NCI-H1436 (cell line): ENCODE measurements around the gene PCCA.
A peak's percentile ranks its signal among the peaks of the same experiment; 100 is the strongest.

Experiments
- DNase-seq: peaks from one replicate; lab custom pipeline; 2025; lab: John Stamatoyannopoulos, UW

Gene PCCA

DNA sequence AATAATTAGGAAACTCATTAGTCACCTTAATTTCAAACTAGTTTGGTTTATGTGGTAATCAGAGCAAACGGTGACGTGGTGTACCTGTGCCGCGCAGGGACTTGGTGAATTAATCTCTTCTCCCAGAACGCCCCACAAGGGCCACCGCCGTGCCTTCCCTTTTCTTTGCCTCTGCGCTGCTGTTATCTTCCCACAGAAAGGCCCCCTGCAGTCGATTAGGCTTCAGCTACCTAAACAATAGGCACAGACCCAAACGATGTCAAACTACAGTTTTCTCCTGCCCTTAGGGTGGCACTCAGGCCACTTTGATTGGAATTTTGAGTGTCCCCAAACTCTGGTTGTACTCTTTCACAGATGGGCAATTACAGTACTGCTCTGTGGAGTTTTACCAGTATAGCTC is 384.2 kb downstream of the PCCA start:
- DNase-seq: no peak

GRCh38 chr13:100473501-100474044 is 384.7 kb downstream of the PCCA start:
- DNase-seq: no peak

DNA sequence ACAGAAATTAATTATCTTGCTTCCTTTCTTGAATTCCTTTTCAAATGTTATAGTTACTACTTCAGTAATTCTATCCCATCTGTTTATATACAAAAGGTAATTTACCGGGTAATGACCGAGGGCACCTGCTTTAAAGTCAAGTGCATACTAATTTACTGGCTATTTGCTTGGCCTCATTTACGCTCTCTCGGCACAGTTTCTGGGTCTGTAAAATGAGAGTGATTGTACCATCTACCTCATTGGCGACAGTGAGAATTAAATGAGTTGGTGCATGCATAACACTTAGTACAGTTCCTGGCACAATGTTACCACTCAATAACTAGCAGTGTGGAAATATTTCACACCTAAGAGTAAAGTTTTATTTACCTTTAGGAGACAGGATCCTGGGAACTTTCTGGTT is 388.1 kb downstream of the PCCA start:
- DNase-seq: peak; percentile 66

DNA sequence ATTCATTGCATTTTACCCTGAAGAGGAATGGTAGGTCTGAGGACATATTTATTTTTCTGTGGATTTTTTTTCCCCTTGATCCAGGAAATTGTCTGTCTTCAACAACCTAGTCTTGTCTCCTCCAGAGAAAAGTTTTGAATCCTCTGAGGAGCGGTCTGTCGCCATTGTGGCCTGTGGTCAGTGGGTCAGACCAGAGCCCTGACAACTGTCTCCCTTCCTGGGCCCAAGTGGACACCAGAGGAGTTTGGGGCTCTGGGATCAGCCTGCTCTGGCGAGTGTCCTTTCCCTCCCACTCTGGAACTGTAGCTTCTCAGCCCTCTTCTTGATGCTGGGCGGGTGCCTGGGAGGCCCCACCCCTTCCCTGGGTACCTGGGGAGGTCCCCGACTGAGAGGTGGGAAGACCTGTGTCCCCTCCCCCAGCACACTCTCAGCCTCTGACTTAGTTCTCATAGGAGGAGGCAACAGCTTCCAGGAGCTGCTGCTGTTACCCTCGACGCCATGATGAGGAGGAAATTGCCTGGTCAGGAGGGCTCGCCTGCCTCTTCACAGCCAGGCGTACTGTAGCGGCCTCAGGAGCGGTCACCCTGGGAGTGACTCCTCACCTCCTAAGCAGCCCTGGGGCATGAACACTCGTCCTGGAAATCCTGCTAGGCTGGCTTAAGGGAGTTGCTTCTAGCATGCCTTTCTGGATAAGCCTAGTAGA is 389.4 kb downstream of the PCCA start:
- no peak for DNase-seq

- DNase-seq: no peak
Observed at GRCh38 chr13:100480676-100481075, 391.8 kb downstream of the PCCA start.

- DNase-seq: no peak
Observed at GRCh38 chr13:100483139-100483538, 394.2 kb downstream of the PCCA start.

- no peak for DNase-seq
Observed at GRCh38 chr13:100483841-100484381, 395.0 kb downstream of the PCCA start.

GRCh38 chr13:100484702-100485101 is 395.8 kb downstream of the PCCA start:
- no peak for DNase-seq

DNA sequence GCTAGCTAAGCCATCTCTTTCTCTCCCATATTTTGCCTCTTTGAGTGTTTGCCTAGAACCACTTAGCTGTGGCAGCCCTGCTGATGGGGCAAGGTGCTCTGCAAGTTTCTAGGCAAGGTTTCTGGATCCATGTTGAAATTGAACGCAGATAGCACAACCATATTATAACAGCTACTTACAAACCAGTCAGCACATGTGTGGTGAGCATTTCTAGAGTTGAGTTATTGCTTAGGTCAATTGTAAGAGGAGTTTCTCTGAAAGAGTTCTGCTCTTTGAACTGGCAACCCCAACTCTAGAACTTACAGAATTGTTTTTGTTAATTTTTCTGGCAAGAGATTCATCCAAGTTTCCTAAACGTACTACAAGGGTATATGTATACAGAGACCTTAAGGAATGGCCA is 396.4 kb downstream of the PCCA start:
- DNase-seq: no peak

DNA sequence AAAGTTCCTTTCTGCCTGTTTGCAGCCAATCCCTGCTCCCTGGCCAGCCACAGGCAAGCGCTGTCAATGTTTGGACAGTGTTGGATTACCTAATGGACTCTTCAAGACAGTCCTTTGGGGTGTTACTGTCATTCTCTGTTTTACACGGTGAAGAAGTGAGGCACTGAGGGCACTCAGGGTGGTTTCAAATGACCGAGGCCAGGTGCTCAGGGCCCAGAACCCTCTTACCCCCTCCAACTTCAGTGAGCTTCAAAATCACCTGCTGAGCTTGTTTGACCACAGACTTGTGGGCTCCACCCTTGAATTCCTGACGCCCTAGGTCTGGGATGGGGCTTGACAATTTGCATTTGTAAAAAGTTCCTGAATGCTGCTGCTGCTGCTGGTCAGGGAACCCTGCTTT is 401.8 kb downstream of the PCCA start:
- DNase-seq: no peak

GRCh38 chr13:100491164-100491842 is 402.4 kb downstream of the PCCA start:
- DNase-seq: no peak

DNA sequence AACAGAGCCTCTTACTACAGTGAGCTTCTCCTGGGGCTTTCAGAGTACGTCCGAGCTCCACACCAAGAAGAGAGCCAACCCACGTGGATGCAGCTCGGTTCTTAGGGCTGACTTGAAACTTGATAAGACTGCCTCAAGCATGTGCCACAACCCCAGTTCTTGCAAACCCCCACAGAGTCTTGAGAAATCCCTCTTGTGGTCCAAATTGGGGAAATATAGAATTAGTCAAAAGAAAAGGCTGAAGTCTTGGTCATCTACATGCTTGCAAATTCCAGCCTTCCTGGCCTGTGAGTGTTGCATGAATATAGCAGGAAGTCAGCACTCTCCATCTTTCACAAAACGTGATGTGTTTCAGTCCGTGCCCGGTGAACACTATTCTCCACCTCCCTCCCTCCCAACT is 404.5 kb downstream of the PCCA start:
- DNase-seq: no peak

DNA sequence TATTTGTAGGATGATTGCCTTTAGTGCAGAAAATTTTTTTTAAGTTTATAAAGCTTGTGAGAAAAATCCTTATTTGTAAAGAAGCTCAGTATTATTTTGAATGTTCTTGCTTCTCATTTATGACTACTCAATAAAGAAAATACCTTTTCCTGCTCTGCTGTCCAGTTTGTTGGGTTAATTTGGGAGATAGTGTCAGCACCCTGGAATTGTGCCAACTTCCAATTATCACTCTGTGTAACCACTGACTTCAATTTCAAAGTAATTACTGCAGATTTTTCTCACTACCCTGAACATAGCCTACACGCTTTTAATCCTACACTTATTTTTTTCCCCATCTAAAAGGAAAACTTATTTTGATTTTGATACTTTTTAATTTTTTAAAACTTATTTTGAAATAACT is 406.6 kb downstream of the PCCA start:
- DNase-seq: no peak

- DNase-seq: no peak
Observed at GRCh38 chr13:100497389-100497788, 408.5 kb downstream of the PCCA start.

DNA sequence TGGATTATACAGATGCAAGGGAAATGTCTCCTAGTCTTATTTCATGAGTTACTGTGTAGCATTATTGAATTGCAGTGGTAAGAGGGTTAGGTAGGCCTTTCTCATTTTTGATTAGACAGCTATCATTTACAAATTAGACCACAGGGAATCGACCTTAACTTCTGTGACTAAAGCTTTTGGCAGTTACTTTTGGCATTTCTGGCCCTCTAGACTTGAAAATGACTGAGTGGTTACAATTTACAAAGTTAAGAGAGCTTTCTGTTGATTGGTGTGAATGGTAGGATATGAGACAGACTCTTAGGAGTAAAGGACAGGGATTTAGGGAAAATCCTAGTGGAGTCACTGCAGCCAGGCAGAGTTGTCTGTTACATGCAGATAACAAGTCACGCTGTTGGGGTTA is 413.6 kb downstream of the PCCA start:
- DNase-seq: no peak

DNA sequence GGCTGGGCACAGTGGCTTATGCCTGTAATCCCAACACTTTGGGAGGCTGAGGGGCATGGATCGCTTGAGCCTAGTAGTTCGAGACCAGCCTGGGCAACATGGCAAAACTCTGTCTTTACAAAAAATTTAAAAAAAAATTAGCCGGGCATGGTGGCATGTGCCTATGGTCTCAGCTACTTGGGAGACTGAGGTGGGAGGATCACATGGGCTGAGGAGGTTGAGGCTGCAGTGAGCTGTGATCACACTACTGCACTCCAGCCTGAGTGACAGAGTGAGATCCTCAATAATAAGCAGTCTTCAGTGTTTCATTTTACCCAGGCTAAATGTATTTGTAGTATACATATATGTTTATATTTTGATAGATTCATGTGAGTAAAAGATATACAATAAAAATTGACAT is 414.7 kb downstream of the PCCA start:
- DNase-seq: no peak

DNA sequence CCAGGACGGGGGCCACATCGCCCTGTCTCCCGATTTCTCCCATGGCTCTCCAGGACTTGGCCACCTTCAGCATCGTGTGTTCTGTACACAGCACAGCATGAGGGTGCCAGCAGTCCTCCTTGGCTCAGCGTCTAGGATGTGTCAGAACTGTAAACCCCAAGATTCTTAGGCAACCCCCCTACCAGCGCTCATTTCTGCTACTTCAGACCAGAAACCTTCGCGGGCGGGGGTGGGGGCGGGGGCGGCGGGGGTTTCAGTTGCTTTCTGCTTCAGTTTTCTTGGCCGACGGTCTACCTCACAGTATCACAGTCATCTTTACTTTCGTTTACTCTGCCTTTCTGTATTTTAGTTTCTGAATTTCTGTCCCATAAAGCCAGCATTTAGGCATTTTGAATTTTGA is 417.3 kb downstream of the PCCA start:
- DNase-seq: no peak

GRCh38 chr13:100506600-100507422 is 417.9 kb downstream of the PCCA start:
- DNase-seq: peak; percentile 59

GRCh38 chr13:100508455-100508854 is 419.6 kb downstream of the PCCA start:
- no peak for DNase-seq

- DNase-seq: no peak
Observed at GRCh38 chr13:100508996-100509395, 420.1 kb downstream of the PCCA start.

DNA sequence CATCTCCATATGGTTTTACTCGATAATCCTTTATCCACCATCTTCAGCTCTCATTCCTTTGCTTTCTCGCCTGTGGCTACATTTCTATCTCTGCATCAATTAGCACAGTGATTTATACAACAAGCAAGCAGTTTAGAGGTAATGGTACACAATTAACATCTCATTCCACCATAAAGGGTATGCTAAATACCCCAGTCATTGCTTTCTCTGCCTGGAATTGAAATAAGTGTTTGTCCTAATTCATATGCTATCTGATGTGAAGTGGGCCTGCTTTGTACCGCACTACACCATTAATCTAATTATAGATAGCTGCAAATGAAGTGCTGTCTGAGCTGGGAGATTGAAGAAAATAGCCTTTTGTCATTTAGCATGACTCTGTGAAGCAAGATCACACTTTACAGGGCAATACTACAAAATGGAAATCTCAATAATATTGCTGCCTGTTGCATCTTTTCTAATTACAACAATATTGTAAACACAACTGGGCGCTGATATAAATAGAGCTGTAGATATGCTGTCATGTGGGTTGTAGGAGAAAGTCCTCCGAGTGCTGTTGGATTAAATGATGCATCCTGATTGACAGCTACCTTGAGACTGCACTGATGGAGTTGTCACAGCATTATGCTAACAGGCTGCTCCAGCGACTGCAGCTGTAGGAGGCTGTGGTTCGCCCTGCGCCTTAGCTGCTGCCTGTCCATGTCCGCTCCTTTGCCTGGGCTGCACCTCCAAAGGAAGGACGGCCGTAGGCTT is 421.5 kb downstream of the PCCA start:
- DNase-seq: peak; percentile 69

DNA sequence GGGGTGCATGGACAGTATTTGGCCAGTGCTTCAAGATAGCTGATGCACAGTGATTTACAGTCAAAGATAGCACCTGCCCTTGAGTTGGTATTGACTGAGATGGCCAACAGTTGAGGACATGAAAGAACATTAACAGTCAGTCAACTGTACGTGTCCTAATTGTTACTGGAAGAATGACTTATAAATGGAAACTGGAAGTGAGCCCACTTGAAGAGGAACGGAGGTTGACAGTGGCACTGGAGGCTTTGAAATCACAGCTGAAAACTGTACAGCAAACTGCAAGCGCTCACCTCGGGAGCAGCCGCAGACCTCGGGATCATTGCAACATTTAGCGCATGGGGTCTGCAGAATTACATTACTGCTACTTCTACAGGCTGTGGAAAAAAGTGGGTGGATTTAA is 422.6 kb downstream of the PCCA start:
- no peak for DNase-seq
